T-helper 2 cell (primary cell): ENCODE measurements around the gene NDUFS6.

Experiments used
- DNase-seq, 5 experiments: peaks; one replicate each; pipeline versions ENCODE4 v3.0.0 to v3.0.0-alpha.2; 2012 to 2022

Gene NDUFS6

DNA sequence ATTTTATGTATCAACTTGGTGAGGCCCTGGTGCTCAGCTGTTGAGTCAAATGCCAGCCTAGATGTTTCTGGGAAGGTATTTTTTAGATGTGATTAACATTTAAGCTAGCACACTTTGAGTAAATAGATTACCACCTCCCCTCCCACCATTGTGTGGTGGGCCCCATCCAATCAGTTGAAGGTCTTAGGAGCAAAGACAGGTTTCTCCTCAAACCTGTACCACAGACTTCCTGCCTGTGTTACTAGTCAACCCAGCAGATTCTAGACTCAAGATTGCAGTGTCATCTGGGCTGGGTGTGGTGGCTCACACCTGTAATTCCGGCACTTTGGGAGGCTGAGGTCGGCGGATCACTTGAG, 35.3 kb upstream of the NDUFS6 start:
- peak in 1 of 5 experiments; percentile 22 for DNase-seq

DNA sequence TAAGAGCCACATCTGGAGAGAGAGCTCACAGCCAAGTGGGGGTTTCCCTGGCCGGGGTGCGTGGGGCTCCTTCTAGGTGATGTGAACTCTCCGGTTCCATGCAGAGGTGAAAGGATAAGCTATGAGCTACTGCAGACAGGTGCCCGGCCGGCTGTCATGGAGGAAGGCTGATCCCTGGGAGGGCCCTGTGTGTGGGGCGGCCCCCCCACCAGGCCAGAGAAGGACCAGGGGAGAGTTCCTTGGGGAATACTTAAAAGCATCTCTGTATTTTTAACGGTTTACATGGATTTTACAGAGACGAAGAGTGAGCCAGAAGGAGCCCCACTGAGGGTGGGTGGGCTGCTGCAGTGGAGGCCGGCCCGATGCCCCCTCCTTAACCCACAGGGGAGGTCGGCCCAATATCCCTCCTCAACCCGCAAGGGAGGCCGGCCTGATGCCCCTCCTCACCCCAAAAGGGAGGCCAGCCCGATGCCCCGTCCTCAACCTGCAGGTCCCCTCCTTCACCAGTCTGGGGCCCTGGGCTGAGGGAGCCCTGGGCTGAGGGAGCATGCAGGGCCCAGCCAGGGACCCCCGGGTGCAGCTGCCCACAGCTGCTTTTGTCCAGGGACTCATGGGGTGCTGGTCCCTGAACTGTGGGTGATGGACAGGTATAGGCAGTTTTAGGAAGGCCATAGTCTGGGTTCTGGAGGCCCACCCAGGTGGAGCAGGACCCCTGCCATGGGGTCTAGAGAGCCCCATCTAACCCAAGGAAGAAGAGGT, 33.5 kb upstream of the NDUFS6 start:
- no peak for DNase-seq

DNA sequence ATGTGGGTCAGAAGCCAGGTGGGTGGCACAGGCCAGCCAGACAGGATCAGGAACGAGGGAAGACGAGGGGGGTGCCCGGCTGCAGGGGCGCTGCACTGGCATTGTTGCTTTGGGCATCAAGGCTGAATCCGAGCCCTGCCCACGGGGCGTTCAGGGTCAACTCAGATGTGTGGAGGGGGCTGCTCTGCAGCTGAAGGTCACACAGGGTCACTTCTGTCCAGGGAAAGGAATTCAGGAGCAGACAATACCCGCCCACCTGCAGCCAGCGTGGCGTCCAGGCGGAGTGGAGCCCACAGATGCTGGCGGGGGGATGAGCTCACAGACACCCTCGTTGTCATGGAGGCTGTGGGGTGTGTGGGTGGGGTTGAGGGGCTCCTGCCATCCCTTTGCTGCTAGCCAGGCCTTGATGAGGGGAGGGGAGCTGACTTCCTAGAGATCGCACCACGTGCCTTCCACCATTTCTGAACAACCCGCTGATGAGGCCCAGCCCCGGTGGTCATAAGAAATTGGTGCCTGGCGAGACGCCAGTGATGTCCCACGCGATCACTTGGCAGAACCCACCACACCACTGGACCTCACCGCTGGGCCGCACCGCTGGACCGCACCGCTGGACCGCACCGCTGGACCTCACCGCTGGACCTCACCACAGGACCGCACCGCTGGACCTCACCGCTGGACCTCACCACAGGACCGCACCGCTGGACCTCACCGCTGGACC, 32.8 kb upstream of the NDUFS6 start:
- DNase-seq: no peak

DNA sequence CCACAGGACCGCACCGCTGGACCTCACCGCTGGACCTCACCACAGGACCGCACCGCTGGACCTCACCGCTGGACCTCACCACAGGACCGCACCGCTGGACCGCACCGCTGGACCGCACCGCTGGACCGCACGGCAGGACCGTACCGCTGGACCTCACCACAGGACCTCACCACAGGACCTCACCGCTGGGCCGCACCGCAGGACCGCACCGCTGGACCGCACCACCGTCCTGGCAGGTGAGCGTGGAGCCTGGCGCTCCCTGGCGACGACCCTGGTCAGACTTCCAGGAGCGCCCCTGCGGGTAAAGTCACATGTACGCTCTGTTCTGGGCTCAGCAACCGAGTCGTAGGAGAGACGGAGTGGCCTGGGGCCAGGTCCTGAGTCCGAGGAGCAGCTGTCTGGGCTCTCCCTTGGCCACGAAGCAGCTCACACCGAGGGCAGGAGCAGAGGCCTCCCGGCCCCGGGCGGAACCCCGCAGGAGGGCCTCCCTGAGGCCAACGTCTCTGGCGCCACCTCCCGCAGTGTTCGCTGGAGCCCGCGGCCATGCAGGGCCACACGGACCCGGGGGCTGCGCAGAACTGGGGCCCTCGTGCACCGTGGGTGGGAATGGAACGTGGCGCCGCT, 32.1 kb upstream of the NDUFS6 start:
- DNase-seq: no peak

DNA sequence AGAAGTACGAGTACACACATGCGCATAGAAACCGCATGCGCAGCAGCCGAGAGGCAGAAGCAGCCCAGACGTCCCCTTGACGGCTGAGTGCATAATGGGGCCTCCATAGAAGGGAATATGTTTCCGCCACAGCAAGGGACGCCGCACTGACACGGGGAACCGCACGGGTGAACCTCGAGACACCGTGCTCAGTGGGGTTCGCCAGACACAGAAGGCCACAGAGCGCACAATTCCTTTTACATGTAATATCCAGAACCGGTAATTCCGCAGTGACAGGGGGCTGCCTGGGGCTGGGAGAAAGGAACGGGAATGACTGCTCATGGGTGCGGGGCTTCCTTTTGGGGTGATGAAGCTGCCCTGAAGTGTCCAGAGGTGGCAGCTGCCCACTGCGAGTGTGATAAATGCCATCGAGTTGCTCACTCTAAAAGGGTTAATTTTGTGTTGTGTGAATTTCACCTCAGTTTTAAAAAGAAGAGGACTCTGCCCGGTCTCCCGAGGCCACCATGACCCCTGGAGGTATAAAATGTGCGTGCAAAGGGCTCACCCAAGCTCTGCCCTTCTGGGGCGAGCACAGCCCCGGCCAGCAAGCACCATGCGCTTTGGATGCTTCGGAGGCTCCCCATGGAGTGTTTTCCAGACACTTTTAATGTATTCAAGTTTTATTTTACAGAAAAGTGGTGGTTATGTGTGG, 31.3 kb upstream of the NDUFS6 start:
- no peak for DNase-seq

DNA sequence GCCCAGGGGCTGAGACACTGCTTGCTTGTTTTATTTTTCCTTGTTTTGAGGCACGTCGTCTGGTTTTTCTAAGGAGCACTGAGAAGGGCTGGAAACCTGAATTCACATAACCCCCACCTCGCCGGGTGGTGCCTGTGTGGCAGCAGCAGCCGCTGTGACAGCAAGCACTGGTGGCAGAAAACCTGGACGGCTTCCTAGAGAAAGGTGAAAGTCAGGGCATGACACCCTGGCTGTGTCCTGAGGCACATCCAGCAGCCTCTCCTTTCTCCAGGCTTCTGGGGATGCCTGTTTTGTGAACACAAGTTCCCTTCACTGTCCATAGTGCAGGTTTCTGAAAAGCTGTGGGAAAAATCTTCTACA, 30.8 kb upstream of the NDUFS6 start:
- DNase-seq: no peak

DNA sequence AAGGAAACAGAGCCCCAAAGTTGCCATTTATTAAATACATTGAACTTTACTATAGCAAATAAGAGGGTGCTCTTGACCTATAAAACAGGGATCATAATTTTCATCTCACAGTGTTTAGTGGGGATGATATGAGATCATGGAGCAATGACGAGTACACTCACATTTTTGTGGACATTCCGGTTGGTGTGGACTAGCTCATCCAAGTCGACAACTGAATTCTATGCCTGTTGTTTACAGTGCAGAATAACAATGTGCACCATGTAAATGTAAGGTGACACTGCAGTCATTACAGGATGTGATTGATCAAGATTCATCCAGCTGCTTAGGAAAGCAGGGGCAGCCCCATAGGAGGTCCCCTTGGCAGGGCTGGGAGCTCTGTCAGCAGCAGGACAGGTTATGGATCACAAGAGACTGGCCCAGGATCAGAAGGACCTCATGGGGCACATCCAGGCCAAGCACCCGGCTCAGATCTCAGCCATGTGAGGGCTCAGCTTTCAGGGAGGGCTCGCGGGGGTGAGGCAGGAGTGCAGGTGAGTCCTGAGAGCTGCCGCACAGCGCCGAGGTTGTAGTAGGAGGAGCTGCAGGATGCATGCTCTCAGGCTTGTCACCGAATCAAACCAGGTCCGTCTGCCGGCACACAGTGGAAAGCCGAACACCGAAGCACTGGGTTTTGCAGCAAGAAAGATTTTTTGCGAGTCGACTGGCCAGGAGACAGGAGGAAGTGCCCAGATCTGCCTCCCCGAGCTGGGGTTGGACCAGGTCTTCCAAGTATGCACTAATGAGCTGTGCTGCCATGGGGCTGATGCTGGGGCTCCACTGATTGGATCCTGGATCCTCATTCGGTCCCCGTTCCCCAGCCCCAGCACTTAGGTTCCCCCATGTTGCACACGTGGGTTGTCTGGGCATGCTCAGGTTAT, 29.8 kb upstream of the NDUFS6 start:
- DNase-seq: no peak

DNA sequence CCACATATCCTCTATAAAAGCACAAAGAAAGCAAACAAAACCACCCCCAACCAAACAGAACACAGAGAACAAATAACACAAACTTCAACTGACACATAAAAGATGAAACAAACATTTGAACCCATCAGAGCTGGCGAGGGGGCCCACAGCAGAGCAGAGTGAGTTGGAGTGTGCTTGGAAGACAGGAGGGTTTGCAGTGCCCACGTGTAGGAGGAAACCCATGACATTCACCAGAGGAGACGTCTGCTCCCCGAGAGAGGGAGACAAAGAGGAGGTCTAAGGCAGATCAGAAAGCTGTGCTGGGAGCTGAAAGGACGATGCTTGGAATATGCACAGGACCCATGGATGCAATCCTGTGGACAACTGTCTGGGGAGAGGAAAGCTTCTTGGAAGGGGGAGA, 28.6 kb upstream of the NDUFS6 start:
- peak in 1 of 5 experiments; percentile 24 for DNase-seq

DNA sequence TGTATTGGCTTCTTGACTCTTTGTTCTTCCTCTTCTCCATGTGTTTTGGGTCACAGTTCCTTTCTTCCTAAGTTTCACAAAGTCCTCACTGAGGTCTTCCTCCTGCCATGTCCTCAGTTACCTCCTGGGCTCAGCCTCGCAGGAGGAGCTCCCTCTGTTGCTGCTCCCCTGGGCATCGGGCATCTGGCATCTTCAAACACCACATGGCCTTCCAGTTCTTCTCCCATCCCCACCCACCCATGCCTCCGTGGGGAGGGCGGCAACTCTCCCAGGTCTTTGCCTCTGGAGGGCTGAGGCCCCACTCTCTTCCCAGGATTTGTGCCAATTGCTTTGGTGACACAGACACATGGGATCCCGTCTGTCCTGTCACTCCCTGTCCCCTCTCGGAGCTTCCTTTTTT, 24.4 kb upstream of the NDUFS6 start:
- no peak for DNase-seq

DNA sequence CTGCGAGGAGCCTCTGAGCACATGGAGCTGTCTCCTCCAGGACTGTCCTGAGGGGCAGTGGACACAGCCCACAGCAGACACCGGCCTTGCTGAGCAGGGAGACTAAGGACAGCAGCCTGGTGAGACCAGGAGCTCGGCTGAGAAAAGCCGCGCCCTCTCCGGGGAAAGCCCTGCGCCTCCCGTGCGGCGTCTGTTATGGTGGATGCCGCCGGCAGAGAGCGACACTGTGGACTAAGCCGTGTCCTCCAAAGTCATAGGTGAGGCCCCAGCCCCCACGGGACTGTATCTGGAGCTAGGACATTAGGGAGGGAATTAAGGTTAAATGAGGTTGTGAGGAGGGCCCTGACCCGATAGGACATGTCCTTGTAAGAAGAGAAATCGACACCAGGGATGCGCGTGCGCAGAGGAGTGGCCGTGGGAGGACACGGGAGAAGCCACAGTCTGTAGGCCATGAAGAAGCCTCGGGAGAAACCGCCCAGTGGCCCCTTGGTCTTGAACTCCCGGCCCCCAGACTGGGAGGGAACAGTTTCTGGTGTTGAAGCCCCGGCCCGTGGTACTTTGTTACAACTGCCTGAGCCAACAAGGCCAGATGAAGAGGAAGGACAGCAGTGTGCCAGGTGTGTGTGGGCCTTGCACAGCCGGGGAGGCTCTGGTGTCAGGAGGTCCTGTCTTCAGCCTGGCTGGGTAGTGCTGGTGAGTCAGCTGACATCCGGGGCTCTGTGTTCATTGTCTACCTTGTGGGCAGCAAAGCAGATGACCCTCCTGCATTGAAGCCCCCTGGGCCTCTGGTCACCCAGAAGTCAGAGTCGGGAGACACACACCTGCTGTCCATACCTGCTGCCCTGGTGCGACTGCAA, 23.7 kb upstream of the NDUFS6 start:
- no peak for DNase-seq

DNA sequence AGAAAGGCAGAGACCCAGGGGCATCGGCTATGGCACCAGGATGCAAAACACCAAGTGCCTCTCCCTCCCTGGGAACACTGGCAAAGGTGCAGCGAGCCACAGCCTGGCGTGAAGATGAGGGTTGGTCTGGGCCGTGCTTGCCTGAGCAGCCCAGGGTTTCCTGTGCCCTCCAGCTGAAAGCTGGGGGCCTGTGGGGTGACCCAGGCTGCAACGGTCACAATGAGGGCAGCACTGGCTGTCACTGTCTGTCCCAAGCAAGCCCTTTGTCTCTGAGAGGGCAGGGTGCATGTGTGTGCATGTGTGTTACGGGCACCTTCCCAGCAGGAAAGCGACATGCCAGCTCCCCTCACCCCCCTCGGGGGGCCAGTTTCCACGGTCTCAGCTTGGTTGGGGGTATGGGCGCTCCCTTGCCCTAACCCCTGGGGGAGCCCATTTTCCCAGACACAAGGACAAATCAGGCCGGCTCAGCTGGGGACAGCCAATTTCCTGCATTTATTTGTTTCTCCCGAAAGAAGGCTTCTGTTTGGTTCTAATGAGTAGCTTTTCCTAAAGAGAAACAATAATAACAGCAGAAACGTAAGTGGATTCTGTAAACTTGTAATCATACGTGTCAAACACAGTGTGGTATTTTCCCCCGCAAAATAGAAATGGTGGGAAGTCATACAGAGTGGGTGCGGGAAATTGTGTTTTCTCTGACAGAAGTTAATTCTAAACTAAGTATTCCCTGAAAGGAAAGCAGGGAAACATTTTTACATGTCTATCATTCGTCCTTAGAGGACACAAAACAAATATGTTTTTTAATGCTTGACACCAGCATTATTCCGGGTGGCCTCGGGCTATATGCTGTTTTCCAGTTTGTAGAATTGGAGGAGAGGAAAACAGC, 22.8 kb upstream of the NDUFS6 start:
- DNase-seq: no peak

DNA sequence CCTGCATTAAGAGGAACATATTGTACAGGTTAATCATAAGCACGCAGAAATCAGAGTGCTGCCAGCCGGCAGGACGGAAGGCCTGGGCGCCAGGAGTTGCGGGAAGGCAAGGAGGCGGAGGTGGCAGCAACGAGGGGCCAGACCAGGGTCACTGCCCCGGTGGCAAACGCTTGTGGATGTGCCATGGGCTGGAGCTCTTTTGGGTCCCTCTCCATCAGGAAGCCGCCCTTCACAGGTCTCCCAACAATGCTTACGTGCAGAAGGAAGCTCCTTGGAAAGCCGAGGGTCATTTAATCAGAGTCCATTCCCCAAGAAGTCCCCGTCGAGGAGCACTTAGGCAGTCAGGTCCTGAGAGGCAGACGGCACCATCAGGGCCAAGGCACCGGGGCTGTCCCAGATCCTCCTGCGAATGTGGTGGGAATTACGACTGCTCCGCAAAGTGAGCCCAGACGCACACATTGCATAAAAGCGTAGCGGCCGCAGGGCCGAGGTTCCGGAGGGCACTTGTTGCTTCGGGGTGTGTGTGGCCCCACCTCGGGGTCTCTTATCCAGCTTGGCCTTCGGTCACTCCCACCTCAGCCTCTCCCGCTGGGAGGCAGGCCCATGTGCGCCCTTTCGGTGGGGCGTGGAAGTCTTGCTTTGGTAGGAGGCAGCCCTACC, 22.1 kb upstream of the NDUFS6 start:
- no peak for DNase-seq

DNA sequence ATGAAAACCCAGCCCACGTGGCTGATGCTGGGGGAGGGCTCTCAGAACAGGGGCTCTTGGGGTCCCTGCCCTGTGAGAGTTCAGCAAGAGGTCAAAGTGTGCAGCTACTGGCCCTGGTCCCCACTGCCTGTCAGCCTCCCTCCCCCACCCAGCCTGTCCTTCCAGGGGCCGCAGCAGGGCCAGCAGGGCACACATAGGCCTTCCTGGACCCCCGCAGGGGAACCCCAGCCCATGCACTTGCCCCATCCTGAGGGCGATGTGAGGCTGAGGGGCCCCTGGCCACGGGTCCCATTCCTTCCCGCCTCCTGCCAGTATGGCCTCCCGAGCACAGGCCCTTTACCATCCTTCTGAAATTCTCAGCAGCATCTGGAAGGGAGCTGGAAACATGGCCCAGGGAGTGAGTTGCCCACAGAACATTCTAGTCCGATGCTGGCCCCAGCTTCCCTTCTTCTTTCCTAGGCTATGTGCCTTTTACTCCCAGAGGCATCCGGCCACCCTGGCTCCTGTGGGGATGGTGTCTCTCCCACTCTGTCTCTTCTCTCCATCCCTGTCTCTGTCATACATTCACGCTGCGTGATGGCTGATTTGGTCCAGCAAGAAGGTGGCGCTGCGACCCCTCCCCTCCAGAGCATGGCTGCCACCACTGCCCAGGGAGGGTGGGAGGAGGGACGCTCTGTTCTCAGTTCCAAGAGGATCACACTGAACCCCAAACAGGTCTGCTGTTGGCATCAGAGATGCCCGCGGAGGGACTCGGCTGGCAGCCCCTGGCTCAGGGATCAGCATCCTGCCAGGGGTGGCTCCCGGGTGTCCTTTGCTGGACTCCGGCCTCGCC, 21.2 kb upstream of the NDUFS6 start:
- DNase-seq: no peak

DNA sequence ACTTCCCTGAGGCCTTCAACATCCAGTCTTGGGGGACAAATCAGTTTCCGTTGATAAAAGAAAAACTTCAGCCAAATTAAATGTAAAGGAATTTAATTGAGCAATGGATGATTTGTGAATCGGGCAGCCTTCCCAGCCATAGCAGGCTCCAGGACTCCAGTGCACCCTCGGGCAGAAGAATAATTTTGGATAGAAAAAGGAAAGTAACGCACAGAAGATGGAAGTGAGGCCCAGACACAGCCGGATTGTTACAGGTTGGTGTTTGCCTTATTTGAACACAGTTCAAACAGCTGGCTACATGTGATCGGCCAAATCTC, 20.6 kb upstream of the NDUFS6 start:
- no peak for DNase-seq

DNA sequence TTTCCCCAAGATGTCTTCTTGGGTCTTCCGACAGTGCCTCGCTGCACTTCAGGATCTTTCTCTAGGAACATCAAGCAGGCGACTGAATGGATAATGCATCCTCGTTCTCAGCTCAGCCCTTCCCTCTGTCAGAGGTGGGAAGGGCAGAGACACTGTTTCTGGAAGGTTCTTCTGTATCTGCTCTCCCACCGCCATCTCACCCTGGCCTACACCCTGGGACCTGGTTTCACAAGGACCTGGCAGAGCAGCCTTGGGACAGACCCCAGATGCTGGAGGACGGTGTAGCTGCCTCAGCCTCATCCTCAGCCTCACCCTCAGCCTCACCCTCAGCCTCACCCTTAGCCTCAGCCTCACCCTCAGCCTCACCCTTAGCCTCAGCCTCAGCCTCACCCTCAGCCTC, 20.1 kb upstream of the NDUFS6 start:
- DNase-seq: no peak

DNA sequence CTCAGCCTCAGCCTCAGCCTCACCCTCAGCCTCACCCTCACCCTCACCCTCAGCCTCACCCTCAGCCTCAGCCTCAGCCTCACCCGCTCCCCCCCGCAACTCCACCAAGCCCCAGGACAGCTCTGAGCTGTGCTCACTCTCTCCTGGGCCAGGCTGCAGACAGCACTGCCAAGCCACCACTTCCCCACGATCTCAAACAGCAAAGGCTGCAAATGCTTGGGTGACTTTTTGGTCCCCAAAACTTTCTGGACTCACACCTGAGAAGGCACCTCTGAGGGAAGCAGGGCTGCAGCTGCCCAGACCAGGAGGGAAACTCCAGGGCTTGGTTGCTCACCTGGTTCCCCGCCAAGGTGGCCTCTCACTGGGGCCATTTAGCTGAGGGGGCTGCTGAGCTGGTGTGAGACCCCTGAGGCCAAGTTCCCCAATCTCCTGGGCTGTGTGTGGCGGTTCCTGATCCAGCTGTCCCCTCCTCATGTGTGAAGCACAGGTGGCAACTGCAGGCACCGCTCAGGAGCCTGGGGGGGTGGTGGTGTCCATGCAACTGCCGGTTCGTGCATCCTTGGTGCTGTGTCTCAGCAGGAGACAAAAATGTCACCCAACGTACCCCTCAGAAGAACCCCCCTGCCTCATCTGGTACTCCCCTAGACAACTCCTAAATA, 19.4 kb upstream of the NDUFS6 start:
- DNase-seq: no peak

DNA sequence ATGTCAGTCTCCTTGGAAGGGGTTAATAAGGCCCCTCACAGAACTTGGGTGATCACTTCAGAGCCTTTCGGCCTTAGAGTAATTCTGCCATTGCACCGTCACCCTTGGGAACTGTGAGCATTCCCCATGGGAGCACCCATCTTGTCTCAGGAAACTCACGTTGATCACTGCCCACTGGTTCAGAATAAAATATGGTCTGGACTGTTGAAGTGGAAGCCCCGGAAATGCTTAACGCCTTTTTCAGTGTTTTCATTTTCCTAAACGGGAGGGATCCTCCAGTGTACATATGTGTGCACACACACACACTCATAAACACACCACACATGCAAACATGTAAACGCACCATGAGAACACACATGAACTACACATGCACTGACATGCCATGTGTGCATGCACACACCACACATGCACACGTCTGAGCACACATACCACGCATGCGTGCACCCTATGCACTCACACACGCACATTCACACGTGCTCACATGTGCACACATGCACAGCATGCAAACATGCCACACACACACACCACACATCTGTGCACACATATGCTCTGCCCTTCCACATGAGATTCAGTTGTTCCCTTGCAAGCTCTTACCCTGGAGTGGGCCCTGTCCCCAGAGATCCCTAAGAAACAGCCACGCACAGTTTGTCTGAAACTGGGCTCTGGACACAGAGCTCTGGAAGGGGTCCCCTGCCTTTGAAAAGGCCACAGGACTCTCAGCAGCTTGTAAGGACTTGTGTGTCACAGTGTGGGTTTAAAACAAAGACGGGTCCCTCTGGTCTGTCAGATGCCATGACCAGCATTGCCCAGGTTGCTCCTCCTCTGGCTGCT, 18.6 kb upstream of the NDUFS6 start:
- no peak for DNase-seq

DNA sequence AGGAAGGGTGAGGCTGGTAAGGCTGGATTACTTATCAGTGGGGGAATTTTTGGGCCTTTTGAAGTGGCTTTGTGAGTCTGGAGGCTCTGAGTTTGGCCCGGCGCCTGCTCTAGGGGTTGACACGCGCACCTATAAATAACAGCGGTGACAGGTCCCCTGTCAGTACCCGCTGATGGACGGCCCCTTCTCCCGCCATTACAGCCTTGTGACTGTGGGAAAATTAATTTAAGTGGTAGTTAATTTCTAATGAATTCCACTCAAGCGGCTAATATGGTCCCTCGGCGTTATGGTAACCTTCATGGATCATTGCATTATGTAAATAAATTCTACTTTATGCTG, 18.0 kb upstream of the NDUFS6 start:
- no peak for DNase-seq
